Measurements from ENCODE around the gene KRT7.

Gene KRT7

GRCh38 chr12:52267266-52267665 lies 34.2 kb downstream of the KRT7 start:
- H3K4me3 ChIP-seq (ENCODE audit: low read depth, low read length): no peak overlapping the region
- TF ChIP-seq, protein P1, sequence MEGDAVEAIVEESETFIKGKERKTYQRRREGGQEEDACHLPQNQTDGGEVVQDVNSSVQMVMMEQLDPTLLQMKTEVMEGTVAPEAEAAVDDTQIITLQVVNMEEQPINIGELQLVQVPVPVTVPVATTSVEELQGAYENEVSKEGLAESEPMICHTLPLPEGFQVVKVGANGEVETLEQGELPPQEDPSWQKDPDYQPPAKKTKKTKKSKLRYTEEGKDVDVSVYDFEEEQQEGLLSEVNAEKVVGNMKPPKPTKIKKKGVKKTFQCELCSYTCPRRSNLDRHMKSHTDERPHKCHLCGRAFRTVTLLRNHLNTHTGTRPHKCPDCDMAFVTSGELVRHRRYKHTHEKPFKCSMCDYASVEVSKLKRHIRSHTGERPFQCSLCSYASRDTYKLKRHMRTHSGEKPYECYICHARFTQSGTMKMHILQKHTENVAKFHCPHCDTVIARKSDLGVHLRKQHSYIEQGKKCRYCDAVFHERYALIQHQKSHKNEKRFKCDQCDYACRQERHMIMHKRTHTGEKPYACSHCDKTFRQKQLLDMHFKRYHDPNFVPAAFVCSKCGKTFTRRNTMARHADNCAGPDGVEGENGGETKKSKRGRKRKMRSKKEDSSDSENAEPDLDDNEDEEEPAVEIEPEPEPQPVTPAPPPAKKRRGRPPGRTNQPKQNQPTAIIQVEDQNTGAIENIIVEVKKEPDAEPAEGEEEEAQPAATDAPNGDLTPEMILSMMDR (IDR thresholded peaks at IDR 0.05; ENCODE audit: insufficient read depth, low read depth, low read length, missing control alignments): no peak

GRCh38 chr12:52267699-52268098 lies 34.7 kb downstream of the KRT7 start:
- DNase-seq (ENCODE audit: low read depth): no peak
- TF ChIP-seq, protein P1 (IDR thresholded peaks at IDR 0.05; ENCODE audit: insufficient read depth, low read depth, low read length, missing control alignments): no peak

More at GRCh38 chr12:52267266-52267665, 34.2 kb downstream of the KRT7 start:
- DNase-seq (ENCODE audit: low read depth): no peak

DNA sequence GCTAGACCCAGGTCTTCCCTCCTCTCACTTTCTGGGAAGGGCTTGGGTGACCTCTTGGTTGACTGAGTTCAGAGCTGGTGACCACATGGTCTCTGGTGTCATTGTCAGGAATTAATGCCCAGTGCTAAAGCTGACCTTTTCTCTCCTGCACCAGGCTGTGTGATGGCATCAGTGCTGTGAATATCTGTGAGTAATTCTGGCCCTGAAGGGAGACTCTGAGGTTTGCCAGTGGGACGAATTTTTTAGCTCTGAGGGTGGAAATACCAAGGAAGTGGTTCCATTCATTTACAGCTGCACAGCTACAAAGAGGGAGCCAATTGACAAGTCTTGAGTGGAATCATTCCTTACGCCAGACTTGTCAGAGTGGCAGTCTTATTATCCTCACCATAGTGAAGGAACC lies 35.2 kb downstream of the KRT7 start:
- TF ChIP-seq, protein P1 (IDR thresholded peaks at IDR 0.05; ENCODE audit: insufficient read depth, low read depth, low read length, missing control alignments): no peak
- DNase-seq (ENCODE audit: low read depth): no peak
- H3K4me3 ChIP-seq (ENCODE audit: low read depth, low read length): no peak overlapping the region

More at GRCh38 chr12:52267699-52268098, 34.7 kb downstream of the KRT7 start:
- no peak overlapping the region for H3K4me3 ChIP-seq (ENCODE audit: low read depth, low read length)

DNA sequence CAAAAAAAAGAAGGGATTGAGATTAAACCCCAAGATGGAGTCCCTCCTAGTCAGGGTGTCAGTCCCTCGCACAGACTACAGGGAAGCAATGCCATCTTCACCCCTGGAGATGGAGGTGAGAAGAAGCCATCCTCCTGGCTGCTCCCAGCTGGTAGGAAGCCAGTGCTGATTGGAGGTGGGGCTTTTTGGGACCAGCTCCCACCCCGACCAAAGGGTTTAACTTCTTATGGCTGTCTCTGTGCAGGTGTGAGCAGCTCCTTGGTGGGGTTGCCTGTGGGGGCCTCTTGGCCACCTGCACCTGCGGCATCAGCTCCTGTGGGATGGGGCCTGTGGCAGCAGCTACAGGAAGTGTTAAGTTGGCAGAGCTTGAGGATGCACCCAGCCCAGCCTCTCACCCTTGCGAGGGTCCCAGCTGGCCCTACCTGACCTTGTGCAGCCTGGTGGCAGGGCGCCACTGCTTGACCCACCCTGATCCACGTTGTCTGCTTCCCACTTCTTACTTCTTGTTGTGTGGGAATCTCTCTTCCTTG lies 37.6 kb downstream of the KRT7 start:
- no peak for DNase-seq (ENCODE audit: low read depth)
- H3K4me3 ChIP-seq (ENCODE audit: low read depth, low read length): no peak overlapping the region
- TF ChIP-seq, protein P1 (IDR thresholded peaks at IDR 0.05; ENCODE audit: insufficient read depth, low read depth, low read length, missing control alignments): no peak

DNA sequence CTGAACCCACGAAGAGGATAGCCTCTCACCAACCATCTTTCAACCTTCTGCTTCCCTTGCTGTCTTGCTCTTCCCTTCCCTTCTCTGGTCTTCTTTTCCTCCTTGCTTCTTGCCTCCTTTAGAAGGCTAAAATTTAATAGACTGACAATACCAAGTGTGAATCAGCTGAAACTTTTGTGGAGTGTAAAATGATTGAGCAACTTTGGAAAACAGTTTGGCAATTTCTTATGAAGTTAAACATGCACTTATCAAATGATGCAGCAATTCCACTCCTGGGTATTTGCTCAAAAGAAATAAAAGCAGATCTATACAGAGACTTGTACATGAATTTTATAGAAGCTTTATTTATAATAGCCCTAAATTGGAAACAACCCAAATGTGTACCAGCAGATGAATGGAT lies 38.1 kb downstream of the KRT7 start:
- TF ChIP-seq, protein P1 (IDR thresholded peaks at IDR 0.05; ENCODE audit: insufficient read depth, low read depth, low read length, missing control alignments): no peak
- no peak overlapping the region for H3K4me3 ChIP-seq (ENCODE audit: low read depth, low read length)
- no peak for DNase-seq (ENCODE audit: low read depth)

GRCh38 chr12:52274521-52275120 lies 41.6 kb downstream of the KRT7 start, which contains the start of gene KRT86:
Gene KRT86, plus strand, starts transcription at chr12:52274645. Its CDS starts 27,272 bp downstream, at chr12:52301917.
- DNase-seq (ENCODE audit: low read depth): no peak

More at GRCh38 chr12:52274521-52275120, 41.6 kb downstream of the KRT7 start, which contains the start of gene KRT86:
- no peak within 1 kb of the TSS for H3K4me3 ChIP-seq (ENCODE audit: low read depth, low read length)
- TF ChIP-seq, protein P1 (IDR thresholded peaks at IDR 0.05; ENCODE audit: insufficient read depth, low read depth, low read length, missing control alignments): no peak

Data from GM12865 (cell line).